Tibial nerve (tissue), 4 donors: Measurements from ENCODE around the gene OR2H1.

Source experiments
- EP300 ChIP-seq, 2 donors: sonication (generic); formaldehyde crosslinking; IDR thresholded peaks; one replicate each; pipeline ENCODE4 v1.6.1; 2017; ENCODE audit warnings: antibody characterized with exemption in 2 of 2, mild to moderate bottlenecking in 1 of 2
- POLR2A ChIP-seq, 2 donors: fragments of 450-650 bp; IDR thresholded peaks; one replicate each; pipeline ENCODE4 v1.6.1; 2017; ENCODE audit warnings: antibody characterized with exemption in 2 of 2, mild to moderate bottlenecking in 2 of 2, moderate library complexity in 2 of 2
- TF ChIP-seq, protein P1 (sequence below), 5 experiments: fragments of 200-600 bp in 3 of 5; fragments of 450-650 bp in 2 of 5; sonication (generic) in 3 of 5; IDR thresholded peaks; one replicate each; pipeline ENCODE4 v1.5.1; 2016 to 2019; ENCODE audit warnings: antibody characterized with exemption in 5 of 5, mild to moderate bottlenecking in 3 of 5, moderate library complexity in 2 of 5

- TF ChIP-seq, protein P1, sequence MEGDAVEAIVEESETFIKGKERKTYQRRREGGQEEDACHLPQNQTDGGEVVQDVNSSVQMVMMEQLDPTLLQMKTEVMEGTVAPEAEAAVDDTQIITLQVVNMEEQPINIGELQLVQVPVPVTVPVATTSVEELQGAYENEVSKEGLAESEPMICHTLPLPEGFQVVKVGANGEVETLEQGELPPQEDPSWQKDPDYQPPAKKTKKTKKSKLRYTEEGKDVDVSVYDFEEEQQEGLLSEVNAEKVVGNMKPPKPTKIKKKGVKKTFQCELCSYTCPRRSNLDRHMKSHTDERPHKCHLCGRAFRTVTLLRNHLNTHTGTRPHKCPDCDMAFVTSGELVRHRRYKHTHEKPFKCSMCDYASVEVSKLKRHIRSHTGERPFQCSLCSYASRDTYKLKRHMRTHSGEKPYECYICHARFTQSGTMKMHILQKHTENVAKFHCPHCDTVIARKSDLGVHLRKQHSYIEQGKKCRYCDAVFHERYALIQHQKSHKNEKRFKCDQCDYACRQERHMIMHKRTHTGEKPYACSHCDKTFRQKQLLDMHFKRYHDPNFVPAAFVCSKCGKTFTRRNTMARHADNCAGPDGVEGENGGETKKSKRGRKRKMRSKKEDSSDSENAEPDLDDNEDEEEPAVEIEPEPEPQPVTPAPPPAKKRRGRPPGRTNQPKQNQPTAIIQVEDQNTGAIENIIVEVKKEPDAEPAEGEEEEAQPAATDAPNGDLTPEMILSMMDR (IDR thresholded peaks at IDR 0.05) = no peak
- TF ChIP-seq POLR2A (IDR thresholded peaks at IDR 0.05) (no peak), EP300 (IDR thresholded peaks at IDR 0.05) (no peak)
Observed at GRCh38 chr6:29424575-29424974, 32.4 kb upstream of the OR2H1 start.
